Medulla oblongata (tissue), 1 donor: ENCODE data around the gene SV2B.
"Not testable (repeated sequence)": the region's sequence is repeated elsewhere in the genome, so short reads cannot be mapped to it uniquely, and the experiment has no call there.

Experiments used
- DNase-seq: peaks from one replicate; pipeline ENCODE4 v3.0.0-alpha.2; 2015; ENCODE audit errors: extremely low spot score

Gene SV2B

GRCh38 chr15:91308855-91309254 lies 208.8 kb downstream of the SV2B start:
- DNase-seq: no peak

GRCh38 chr15:91311986-91312385 lies 211.9 kb downstream of the SV2B start:
- DNase-seq: no peak

DNA sequence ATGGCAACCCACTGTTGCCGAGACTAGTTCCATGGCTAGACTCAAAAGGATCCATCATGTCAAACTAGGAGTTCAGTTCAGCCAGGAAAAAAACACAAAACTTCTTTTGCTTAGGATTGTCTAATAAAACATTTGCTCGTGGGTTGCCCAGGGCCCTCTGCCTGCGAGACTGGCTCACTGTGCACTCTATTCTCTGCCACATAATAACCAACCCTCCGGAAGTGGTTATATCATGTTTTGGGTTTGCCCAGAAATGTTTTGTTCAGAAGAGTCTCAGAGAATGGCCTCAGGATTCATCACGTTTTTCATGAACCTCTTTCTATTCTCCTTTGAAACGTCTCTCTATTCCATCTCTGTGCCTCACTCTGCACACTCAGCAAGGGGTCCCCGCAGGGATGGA lies 216.1 kb downstream of the SV2B start:
- DNase-seq: no peak

DNA sequence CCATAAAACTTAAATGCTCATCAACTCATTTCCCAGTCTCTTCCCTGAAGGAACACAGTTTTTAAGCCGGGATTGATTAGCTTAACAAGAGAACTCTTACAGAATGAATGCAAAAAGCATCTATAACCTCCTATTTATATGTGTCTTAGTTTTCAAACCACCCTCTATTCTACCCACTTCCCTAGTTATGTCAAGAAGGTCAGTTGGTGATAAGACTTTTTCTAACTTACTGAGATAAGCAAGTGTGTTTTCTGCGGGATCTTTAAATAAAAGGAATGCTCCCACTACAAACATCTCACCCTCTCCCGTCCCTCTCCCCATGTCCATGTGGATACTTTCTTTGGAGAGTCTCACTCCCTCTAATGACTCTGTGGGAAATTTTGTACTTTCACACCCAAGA lies 218.5 kb downstream of the SV2B start:
- DNase-seq: no peak

- no peak for DNase-seq
These were observed 218.9 kb downstream of the SV2B start for GRCh38 chr15:91318931-91319330.

DNA sequence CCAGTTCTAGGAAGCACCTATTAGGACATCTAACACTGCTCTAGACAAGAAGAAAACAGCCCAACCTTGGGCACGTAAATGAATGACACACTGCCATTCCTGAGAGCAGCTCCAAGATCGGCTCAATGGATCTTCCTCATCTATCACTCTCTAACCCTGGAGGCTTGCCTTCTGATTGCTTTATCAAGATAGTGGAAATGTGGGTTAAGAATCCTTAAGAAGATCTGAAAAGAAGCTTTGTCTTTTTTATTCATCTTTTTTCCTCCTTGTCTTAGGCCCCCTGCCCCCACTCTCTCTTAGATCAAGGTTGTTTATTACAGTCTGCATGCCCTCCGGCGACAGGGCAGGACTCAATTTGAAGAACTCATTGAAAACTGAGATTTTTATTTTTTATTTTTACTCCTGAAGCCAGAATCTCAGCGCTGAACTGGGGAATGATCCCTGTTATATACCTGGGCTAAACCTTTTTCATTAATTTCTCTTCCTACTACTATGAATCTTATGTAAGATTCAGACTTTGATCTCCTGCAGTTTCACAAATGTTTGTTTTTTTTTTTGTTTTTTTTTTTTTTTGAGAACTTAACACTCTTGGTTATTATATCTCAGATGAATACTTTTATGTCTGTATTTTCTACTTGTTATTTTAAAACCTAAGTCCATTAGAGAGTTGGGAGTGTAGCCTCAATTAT lies 219.5 kb downstream of the SV2B start:
- no peak for DNase-seq

DNA sequence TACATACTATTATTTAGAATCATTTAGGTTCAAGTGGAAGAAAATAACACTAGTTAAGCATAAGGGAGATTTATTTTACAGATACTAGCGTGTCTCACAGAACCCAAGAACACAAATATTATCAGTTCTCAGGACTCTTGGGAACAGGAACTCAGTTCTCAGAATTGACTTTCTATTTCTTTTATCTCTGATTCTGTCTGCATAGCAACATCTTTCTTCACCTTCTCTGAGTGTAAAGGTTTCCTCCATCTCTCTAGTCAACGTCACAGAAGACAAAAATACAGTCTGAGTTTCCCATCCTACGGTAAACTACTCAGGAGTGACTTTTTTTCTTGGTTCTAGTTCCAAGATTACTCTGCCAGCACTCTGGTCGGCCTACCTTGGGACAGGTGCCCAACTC lies 220.0 kb downstream of the SV2B start:
- DNase-seq: no peak

GRCh38 chr15:91329914-91330313 lies 229.9 kb downstream of the SV2B start:
- DNase-seq: no peak

DNA sequence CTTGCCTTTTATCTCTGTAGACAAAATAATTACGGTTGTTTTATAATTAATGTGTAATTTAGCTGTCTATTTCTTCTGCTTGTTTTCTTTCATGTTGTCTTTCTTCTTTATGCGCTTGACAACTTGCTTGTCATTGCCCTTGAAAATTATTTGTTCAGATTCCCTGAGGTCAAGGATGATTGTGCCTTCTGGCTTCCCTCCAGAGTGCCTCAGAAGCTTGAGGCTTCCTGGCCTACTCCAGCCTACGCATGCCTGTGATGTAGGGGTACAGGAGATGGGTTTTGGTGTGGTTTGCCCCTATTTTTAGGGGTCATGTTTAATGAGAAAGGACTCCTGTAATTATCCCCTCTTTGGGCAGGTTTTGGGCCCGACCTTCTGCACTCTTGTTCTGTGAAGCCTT lies 231.5 kb downstream of the SV2B start:
- DNase-seq: no peak

DNA sequence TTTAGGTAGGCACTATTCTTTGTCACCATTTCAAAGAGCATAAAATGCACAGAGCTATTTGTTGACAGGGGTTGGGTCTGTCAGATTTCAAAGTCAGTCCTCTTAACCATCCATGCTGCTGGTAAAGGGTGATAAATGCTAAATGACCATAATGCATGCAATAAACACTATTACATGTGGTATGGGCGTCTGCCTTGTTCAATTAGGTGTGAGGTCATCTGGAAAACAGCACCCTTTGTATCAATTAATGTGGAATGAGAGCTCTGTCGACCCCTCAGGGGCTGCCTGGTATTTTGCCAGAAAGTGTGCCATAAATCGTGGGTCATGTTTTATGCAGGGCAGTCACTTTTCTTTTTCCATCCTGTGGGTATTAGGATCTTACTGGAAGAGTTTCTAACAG lies 235.6 kb downstream of the SV2B start:
- no peak for DNase-seq

DNA sequence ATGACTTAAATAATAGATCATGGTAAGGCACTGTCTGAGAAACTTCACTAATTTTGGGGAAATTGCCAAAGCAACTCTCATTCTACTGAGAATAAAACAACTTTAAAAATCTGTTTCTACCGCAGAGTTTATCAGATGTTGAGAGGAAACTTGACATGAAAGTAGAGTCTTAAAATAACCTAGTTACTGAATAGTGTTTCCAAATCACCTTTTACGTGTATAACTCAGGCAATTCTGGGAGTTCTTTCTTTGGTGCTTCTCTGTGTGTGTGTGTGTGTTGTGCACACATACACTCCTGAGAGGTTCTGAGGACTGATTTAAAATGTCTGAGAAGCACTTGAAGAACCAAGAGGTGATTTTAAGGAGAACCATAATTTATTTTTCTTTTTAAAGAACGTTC lies 236.6 kb downstream of the SV2B start:
- DNase-seq: no peak

DNA sequence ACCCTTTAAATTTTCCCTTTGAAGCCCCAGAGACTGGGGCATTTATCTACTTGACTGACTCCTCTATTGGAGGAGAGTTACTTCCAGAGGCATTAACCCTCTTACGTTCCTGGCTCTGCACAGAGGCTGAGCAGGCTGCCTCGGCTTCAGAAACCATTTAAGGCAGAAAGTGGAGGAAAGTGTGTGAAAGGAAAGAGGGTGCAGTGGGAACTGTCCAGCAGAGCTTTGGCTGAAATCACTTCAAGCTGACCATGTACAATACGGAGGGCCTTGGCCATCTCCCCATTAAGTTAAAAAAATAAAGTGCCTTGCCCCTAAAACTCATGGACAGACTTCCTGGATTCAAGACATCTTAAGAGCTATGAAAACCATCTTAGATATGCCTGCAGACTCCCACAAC lies 238.7 kb downstream of the SV2B start:
- no peak for DNase-seq

DNA sequence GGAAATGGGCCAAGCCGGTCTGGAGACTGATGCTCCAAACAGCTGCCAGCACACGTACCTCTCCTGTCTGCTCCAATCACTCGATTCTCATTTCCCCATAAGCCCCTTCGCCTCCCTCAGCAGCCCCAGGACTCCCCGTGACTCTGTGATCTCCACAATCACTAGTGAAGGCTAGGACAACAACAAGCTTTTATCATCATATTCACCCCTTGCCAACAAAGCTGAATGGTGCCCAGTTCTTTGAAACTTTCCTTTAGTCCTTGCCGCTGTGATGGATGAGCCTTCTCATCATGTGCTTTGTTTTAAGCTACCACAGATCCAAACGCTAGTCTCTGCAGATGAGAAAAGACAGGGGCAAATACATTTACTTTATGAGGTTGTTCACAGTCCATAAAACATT lies 242.0 kb downstream of the SV2B start:
- DNase-seq: peak; percentile 59

- not testable (repeated sequence) for DNase-seq
These were observed 244.9 kb downstream of the SV2B start for GRCh38 chr15:91344912-91345311.

- DNase-seq: no peak
These were observed 245.7 kb downstream of the SV2B start for GRCh38 chr15:91345736-91346135.

GRCh38 chr15:91346259-91346658 lies 246.2 kb downstream of the SV2B start:
- DNase-seq: no peak

DNA sequence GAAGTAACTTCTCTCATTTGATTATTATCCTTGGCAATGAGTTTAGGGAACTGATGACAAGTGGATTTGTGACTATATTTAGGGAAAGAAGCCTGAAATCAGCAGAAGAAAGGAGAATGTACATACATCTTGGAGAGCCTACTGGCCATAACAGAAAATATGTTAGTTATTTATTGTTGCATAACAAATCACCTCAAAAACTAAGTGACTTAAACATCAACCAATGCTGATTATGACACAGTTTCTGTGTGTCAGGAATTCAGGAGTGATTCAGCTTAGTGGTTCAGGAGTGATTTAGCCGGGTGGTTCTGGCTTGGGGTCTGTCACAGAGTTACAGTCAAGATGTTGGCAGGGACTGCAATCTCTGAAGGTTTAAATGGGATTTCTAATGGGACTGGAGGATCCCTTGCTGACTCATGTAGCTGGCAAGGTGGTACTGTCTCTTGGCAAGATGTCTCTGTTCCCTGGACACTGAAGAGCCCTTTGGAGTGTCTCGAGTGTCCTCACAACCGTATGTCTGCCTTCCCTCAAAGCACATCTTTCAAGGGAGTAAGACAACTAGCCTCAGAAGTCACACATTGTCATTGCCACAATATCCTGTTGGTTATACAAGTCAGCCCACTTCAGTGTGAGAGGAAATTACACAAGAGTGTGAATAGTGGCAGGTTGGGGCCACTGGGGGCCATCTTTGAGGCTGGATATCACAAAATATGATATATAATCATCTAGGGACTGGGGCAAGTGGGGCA lies 248.9 kb downstream of the SV2B start:
- DNase-seq: no peak
